LNCaP clone FGC (cell line): ENCODE data around the gene MEG3.

Experiments
- DNase-seq: peaks from one replicate; pipeline ENCODE4 v3.0.0-alpha.2; 2011; ENCODE audit warnings: low read depth
- H3K4me3 ChIP-seq: 2 replicates; pipeline ENCODE4 v1.5.1; 2011; ENCODE audit warnings: mild to moderate bottlenecking, low read depth, low read length, control low read depth
- TF ChIP-seq, protein P1 (sequence below): IDR thresholded peaks from 2 replicates; pipeline ENCODE4 v1.5.1; 2012; ENCODE audit warnings: mild to moderate bottlenecking; ENCODE audit not compliant: control insufficient read depth, insufficient read depth; ENCODE audit errors: extremely low read depth

MEG3 gene

DNA sequence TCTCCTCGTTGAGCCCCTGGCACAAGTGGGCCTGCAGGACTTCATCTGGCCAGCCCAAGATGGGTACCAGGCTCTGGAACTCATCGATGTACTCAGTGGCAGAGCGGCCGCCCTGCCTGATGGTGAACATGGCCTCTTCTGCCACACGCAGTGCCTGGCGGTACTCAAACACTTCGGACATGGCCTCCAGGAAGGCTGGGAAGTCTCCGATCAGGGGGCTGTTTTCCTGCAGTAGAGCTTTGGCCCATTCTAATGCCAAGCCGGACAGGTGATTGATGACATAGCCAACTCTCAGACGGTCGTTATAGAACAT lies 57.8 kb downstream of the MEG3 start:
- H3K4me3 ChIP-seq = no peak overlapping the region
- no peak for DNase-seq
- TF ChIP-seq, protein P1, sequence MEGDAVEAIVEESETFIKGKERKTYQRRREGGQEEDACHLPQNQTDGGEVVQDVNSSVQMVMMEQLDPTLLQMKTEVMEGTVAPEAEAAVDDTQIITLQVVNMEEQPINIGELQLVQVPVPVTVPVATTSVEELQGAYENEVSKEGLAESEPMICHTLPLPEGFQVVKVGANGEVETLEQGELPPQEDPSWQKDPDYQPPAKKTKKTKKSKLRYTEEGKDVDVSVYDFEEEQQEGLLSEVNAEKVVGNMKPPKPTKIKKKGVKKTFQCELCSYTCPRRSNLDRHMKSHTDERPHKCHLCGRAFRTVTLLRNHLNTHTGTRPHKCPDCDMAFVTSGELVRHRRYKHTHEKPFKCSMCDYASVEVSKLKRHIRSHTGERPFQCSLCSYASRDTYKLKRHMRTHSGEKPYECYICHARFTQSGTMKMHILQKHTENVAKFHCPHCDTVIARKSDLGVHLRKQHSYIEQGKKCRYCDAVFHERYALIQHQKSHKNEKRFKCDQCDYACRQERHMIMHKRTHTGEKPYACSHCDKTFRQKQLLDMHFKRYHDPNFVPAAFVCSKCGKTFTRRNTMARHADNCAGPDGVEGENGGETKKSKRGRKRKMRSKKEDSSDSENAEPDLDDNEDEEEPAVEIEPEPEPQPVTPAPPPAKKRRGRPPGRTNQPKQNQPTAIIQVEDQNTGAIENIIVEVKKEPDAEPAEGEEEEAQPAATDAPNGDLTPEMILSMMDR = no peak

DNA sequence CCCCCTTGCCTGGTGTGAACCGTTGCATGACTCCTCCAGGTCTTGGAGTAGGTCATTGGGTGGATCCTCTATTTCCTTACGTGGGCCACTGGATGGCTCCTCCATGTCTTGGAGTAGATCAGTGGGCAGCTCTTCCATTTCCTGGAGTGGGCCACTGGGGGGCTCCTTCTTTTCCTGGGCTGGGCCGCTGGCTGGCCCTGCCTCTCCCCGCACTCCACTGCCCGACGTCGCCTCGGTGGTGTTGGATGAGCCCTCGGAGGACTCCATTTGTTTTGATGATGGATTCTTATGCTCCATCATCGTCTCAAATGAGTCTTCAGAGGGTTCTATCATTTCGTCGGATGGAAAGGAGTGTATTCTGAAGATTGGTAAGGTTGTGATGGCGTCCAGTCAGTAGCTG lies 58.5 kb downstream of the MEG3 start:
- no peak overlapping the region for H3K4me3 ChIP-seq
- DNase-seq = no peak
- TF ChIP-seq, protein P1 = no peak

DNA sequence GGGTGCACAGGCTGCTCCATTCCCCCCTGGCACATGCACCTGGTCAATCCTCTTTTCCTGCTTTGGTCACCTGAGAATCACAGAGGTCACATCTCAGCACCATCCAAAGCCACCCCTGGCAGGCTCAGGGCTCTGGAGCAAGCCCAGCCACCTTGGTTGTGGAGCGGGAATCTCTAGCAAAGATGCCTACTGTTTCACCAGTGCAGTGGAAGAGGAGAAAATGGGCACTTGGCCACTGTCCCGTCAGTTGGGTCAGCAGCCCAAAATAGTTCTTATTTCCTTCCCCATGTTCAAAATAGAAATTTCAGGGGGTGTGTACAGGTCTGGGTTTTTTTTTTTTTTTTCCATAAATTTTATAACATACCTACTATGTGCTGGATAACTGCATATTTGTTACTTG lies 59.3 kb downstream of the MEG3 start:
- DNase-seq = no peak
- no peak overlapping the region for H3K4me3 ChIP-seq
- TF ChIP-seq, protein P1 = no peak

DNA sequence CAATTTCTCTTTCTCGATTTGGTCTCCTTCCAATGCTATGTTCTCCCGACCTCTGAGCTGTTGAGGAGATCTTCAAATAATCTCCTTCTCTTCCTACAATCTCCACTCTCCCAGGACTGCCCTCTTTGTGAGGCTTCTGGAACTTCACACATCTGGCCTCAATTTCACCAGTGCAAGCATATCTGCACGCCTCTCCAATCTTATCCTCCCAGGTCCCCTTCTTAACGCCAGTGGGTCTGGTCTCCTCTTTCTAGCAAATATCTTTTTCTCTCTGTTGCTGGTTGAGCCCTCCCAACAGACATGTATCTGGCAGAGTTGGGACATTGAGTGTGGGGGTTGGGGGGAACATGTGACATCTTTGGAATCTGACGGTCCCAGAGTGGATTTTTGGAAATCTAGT lies 59.7 kb downstream of the MEG3 start:
- H3K4me3 ChIP-seq = no peak overlapping the region
- TF ChIP-seq, protein P1 = no peak
- DNase-seq = no peak

DNA sequence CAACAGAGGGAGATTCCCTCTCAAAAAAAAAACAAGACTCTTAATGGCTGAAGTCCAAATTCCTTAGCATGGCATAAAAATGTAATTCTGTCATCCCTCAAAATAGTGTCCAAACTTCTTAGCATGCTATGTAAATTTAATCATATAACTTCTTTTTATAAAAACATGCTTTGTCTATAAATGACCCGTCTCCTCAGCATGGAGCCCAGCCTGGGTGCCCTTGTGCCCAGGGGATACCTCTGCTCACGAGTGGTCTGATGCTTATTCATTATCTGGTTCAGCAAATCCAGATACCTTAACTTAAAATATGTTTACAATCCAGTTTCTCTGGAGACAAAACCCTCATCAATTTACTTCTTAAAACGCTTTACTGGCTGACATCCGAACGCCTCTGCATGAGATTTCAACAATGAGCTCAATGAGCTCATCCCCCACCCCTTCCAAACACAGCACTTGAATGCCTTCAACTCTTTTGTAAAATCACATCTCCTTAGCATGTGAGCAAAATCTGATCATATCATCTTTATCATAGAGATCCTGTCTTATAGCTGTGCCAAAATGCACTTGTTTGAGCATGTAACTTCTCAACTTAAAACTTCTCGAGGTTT lies 61.9 kb downstream of the MEG3 start:
- no peak for DNase-seq
- H3K4me3 ChIP-seq = no peak overlapping the region
- TF ChIP-seq, protein P1 = no peak

DNA sequence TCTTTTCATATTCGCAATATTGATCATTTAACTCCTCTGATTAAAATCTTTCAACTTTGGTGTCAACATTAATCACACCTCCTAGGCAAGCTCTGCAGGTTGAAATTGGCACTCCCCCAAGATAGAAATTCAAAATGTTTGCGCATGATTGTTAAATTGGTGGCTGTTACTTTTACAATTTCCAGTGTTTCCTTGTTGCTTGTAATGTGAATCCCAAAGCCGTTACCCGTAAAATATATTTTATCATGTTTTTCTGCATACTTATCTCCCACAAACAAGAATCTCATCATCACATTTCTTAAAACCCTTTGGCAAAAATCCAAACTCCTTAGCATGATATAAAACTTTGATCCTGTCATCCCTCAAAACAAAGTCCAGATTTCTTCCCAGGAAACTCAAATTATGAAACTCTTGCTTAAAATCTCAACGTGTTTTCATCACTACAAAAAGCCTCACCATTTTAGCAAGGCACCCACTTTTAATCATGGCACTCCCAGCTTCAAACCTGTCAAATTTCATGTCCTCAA lies 62.9 kb downstream of the MEG3 start:
- H3K4me3 ChIP-seq = no peak overlapping the region
- peak; percentile 46 for DNase-seq
- TF ChIP-seq, protein P1 = no peak

DNA sequence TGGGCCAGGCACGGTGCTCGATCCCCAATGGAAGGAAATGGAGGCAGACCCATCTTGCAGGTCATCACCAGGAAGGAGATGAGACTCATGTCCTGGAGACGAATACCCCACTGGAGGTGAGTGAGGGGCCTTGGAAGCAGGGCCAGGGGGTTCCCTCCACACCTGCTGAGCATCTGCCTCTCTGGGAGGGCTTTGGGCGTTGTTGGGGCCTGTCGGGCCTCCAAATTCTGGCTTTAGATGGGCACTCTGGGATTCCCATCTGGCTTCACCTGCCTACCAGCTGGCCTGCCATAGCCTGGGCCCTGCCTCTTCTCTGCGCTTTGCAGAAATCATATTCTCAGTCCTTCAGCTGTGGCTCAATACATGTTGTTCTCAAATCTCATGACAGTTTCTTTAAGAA lies 63.7 kb downstream of the MEG3 start:
- no peak for DNase-seq
- TF ChIP-seq, protein P1 = no peak
- H3K4me3 ChIP-seq = no peak overlapping the region
